Activated naive CD4-positive, alpha-beta T cell treated with anti-CD3 and anti-CD28 coated beads, Interleukin-2, amount 10 ng/mL, durations not matched to agents 7 days and 5 days (primary cell): ENCODE measurements around the gene GCN1.

ENCODE experiments used
- CTCF ChIA-PET: fragments of 350-600 bp; sonication (Branson Sonifier 250); formaldehyde crosslinking; loops from one replicate; lab custom pipeline; 2021; ENCODE audit warnings: antibody characterized with exemption; lab: Charles Lee
- DNase-seq: peaks from one replicate; pipeline ENCODE4 v3.0.0-alpha.2; 2020
- H3K27ac Mint-ChIP-seq: one replicate; pipeline ENCODE4 v1.8.0; 2021; ENCODE audit warnings: mild to moderate bottlenecking, moderate library complexity, mixed read lengths
- H3K27me3 Mint-ChIP-seq: one replicate; pipeline ENCODE4 v1.8.0; 2021; ENCODE audit warnings: mild to moderate bottlenecking, mixed read lengths
- H3K36me3 Mint-ChIP-seq: one replicate; pipeline ENCODE4 v1.8.0; 2021; ENCODE audit warnings: mixed read lengths
- H3K4me1 Mint-ChIP-seq: one replicate; pipeline ENCODE4 v1.8.0; 2021; ENCODE audit warnings: mixed read lengths
- H3K4me3 Mint-ChIP-seq: one replicate; pipeline ENCODE4 v1.8.0; 2021; ENCODE audit warnings: mild to moderate bottlenecking, moderate library complexity, mixed read lengths
- H3K9me3 Mint-ChIP-seq: one replicate; pipeline ENCODE4 v1.8.0; 2021; ENCODE audit warnings: mixed read lengths

GCN1 gene

DNA sequence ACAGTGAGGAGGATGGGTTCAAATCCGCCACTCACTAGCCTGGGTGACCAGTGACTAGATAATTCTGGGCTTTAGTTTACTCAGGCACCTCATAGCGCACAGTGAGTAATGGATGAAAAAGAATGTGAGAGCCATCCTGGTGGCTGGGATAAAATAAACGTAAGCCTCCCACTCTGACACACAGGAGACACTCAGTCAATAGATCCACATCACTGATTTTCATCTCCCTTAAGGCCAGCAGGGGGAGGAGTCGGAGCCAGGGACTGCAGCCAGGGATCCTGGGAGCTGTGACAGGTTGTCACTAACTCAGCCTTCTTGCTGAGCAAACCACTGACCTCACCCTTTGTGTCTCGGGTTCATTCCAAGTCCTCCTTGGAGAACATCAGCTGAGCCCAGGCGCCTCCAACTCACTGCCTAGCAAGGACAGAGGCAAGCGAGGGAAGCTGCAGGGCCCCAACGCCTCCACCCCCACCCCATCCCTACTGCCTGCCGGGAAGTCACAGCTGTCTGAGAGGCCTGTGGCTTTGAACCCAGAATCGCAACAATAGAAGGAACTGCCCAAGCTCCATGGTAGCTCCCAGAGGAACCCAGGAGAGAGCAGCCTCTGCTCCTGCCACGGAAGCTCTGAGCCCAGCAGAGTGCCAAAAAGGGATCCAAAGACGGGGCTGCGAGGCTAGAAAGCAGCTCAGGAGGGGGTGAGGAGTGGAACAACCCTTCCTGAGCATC is 40.3 kb upstream of the GCN1 start:
- CTCF ChIA-PET = interaction anchor here (1.0 to 7.0 kb wide), 4 partner anchors 9 to 31 kb away, joined by 3 to 73 read pairs (median 15); partner anchors contain the start of gene PXN
- no peaks in the 10 kb centered on the region for H3K27me3 Mint-ChIP-seq
- H3K9me3 Mint-ChIP-seq = no peaks in the 10 kb centered on the region

DNA sequence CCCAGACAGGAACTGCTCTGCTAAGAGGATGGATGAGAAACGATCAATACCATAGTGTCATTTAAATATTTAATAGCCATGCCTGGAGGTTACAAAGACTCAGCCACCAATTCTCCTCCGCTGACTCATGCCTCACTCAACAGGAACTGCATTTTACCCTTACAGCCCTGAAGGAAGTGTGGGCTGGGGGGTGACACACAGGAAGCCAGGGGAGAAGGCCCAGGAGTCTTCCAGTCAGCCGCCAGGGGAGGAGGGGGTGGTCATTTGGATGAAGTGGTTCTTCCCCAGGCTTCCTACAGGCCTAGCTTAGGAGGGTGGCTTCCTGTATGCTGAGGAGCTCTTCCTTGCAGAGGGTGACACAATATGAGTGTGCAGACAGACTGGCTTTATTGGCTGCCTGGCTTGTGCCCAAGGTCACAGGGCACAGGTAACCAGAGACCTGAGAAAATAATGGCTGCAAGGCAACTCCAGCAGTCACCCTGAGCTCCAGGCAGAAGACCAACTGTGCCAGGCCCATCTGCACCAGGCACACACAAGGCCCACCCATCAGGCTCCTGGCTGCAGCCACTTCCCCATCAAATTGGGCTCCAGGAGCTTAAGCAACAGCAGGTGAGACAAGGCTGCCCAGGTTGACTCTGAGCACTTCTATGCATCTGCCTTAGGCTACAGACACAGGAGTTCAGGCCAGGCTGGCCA is 36.9 kb upstream of the GCN1 start:
- CTCF ChIA-PET = interaction anchor here (1.3 to 14.9 kb wide), 6 partner anchors 9 to 61 kb away, joined by 3 to 773 read pairs (median 19); partner anchors contain the start of genes PXN, RNU4-1, RNU4-2 and RPLP0
- peak overlapping the region; percentile 62 for H3K4me3 Mint-ChIP-seq
- H3K27me3 Mint-ChIP-seq = no peaks in the 10 kb centered on the region
- peaks cover 24% of the 10 kb centered on the region for H3K36me3 Mint-ChIP-seq
- DNase-seq = peak; percentile 80
- H3K27ac Mint-ChIP-seq = peak overlapping the region; percentile 95
- peaks cover 97% of the 10 kb centered on the region for H3K4me1 Mint-ChIP-seq
- no peaks in the 10 kb centered on the region for H3K9me3 Mint-ChIP-seq

More for the DNA sequence above, 40.3 kb upstream of the GCN1 start:
- Mint-ChIP-seq H3K36me3 (peaks cover 29% of the 10 kb centered on the region), H3K27ac (peak overlapping the region; percentile 29), H3K4me1 (peaks cover 91% of the 10 kb centered on the region), H3K4me3 (no peak overlapping the region)
- no peak for DNase-seq

DNA sequence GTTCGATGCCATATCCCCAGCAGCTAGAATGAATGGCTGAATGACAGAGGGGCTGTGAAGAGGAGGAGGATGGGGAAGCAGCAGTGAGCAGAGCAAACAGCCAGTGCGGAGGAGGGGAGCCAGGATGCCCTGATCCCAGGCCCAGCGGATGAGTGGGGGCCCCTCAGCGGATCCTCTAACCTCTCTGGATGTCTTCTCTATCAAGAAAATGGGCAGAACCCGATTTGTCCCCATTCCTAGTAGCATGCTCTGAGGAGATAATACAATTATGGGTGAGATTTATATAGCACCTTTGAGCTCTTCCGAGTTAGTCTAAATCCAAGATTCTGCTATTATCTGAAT is 36.4 kb upstream of the GCN1 start:
- Mint-ChIP-seq H3K27ac (peak overlapping the region; percentile 95), H3K4me1 (peaks cover 98% of the 10 kb centered on the region), H3K9me3 (no peaks in the 10 kb centered on the region), H3K36me3 (peaks cover 29% of the 10 kb centered on the region), H3K4me3 (peak overlapping the region; percentile 62), H3K27me3 (no peaks in the 10 kb centered on the region)
- CTCF ChIA-PET = interaction anchor here (1.3 to 14.9 kb wide), 7 partner anchors 10 to 62 kb away, joined by 3 to 773 read pairs (median 7); partner anchors contain the start of genes PXN, RNU4-1, RNU4-2 and RPLP0
- DNase-seq = no peak

DNA sequence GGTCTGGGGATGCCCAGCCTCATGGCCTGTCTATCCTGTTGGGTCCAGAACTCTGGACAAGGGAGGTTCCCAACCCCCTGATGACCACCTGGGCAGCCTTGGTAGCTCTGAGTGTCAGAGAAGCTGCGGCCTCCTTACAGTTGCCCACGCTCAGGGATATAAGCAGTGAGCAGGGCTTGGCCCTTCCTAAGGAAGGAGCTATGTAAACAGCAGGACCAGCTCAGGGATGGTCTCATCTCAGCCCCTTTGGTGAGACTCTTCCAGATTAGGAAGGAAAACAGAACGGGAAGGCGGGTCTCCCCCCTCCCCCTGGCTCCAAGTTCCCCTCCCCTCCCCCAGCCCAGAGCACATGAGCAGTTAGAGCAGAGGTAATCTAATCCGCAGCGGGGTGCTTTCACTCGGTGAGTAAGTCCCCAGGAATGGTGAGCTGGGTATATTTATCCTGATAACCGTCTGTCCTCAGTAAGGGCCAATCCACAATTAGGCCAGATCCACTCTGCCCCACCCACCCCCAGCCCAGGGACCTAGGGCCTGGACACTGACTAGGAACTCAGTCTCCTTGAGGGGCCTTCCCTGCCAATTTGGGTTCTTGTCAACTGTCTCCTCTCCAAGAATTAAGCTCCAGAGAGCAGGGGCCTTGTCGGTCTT is 35.9 kb upstream of the GCN1 start:
- no peaks in the 10 kb centered on the region for H3K9me3 Mint-ChIP-seq
- H3K27ac Mint-ChIP-seq = peak overlapping the region; percentile 95
- H3K36me3 Mint-ChIP-seq = peaks cover 30% of the 10 kb centered on the region
- H3K4me1 Mint-ChIP-seq = peaks cover 98% of the 10 kb centered on the region
- peak overlapping the region; percentile 62 for H3K4me3 Mint-ChIP-seq
- CTCF ChIA-PET = interaction anchor here (1.3 to 14.9 kb wide), 7 partner anchors 10 to 72 kb away, joined by 3 to 773 read pairs (median 7); partner anchors contain the start of genes PXN, RNU4-2, RPLP0 and SIRT4
- H3K27me3 Mint-ChIP-seq = no peaks in the 10 kb centered on the region
- DNase-seq = no peak

DNA sequence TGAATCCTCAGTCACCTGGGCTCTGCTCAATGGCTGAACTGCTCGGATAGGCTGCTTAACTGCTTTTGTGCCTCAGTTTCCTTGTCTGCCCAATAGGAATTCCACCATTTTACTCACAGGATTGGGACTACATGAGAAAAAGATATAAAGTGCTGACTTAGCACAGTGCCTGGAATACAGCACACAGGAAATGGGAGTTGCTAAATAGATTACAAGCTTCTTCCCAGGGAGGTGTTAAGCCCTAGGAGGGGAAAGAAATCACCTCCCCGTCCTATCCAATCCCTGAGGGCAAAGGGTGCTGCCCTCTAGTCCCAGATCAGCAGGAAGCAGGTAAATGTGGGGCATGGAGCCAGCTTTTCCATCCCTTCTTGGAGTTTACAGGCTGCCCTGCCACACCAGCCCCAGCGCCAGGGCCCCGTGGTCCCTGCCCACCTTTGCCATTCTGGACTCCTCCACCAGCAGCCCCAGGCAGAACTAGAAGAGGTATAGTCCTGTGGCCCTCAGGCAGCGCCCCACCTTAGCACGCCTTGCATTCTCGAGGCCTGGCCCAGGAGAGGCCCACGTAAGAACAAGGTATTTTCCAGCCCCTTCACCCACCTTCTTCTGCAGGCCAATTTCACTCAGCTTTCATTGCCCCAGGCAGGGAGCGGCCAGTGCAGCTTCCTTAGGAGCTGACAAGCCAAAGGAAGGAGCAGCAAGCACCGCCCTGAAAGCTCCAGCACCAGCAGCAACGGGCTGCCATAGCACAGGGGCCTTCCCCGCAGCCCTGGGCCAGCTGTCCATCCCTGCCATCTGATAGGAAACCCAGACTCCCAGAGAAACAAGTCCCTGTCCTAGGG is 35.2 kb upstream of the GCN1 start:
- H3K27me3 Mint-ChIP-seq = no peaks in the 10 kb centered on the region
- H3K4me3 Mint-ChIP-seq = peak overlapping the region; percentile 23
- H3K27ac Mint-ChIP-seq = peak overlapping the region; percentile 80
- no peaks in the 10 kb centered on the region for H3K9me3 Mint-ChIP-seq
- peaks cover 35% of the 10 kb centered on the region for H3K36me3 Mint-ChIP-seq
- CTCF ChIA-PET = interaction anchor here (1.3 to 14.9 kb wide), 7 partner anchors 9 to 114 kb away, joined by 3 to 773 read pairs (median 12); partner anchors contain the start of genes PXN, RNU4-2 and SIRT4
- DNase-seq = no peak
- H3K4me1 Mint-ChIP-seq = peaks cover 97% of the 10 kb centered on the region

DNA sequence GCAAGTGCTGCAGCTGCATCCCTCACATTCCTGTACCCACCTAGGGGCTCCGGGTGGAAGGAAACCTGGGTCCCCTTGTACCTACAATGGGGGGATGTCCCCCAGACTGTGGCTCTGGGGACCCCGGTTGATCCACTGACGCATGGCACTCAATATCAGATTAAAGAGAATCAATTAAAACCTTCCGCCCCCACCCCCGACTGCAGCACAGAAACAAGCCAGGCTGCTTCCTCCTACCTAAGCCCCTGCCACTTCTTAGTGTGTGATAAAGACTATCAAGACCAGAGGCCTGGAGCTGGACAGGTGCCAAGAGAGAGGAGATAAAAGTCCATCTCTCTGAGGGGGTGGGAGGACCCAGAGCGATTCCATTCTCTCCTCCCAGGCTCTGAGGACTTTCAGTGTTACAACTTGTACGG is 34.6 kb upstream of the GCN1 start:
- Mint-ChIP-seq H3K27ac (peak overlapping the region; percentile 80), H3K27me3 (no peaks in the 10 kb centered on the region), H3K4me1 (peaks cover 92% of the 10 kb centered on the region), H3K4me3 (peak overlapping the region; percentile 2), H3K9me3 (no peaks in the 10 kb centered on the region), H3K36me3 (peaks cover 35% of the 10 kb centered on the region)
- CTCF ChIA-PET = interaction anchor here (1.3 to 14.9 kb wide), 12 partner anchors 11 to 113 kb away, joined by 3 to 773 read pairs (median 8); partner anchors contain the start of genes PXN, RNU4-1, RNU4-2 and RPLP0
- no peak for DNase-seq

DNA sequence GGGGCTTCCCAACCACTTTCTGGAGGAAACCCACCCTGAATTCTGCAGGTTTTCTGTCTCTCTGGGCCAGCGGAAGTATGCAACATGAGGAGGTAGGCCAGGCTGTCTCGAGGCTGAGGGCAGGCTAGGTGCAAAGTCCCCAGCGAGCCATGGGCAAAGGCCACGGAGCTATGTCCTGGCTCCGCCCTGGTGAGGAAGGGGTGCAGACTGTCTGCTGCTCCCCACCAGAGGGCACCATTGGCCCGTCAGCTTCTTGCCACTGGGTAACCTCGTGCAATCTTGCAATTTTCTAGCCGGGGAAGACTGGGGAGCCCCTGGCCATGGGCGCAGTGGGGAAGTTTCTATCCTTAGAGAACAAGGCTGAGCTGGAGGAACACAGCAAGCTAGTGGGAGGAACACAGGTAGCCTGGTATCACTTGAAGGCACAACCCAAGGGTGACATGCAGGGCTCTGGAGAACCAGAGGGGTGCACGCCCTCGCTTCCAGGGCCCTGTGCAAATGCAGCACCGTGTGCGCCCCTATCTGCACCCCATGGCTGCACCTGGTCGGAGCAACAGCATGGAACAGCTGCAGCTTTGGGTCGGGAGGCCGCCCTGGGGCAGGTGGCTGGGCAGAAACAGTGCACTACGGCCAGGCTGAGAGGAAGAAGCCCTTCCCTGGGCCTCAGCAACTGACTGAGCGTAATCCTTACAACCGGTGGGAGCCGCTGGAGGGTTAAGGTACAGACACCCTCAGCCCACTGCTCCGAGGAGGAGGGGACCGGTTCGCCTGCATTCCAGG is 34.0 kb upstream of the GCN1 start:
- Mint-ChIP-seq H3K4me1 (peaks cover 86% of the 10 kb centered on the region), H3K4me3 (peak overlapping the region; percentile 48), H3K27me3 (no peaks in the 10 kb centered on the region), H3K36me3 (peaks cover 34% of the 10 kb centered on the region), H3K27ac (peak overlapping the region; percentile 80), H3K9me3 (no peaks in the 10 kb centered on the region)
- CTCF ChIA-PET = interaction anchor here (0.7 to 14.9 kb wide), 17 partner anchors 10 to 113 kb away, joined by 3 to 773 read pairs (median 6); partner anchors contain the start of genes PXN, RNU4-1, RNU4-2 and RPLP0
- DNase-seq = peak; percentile 94

DNA sequence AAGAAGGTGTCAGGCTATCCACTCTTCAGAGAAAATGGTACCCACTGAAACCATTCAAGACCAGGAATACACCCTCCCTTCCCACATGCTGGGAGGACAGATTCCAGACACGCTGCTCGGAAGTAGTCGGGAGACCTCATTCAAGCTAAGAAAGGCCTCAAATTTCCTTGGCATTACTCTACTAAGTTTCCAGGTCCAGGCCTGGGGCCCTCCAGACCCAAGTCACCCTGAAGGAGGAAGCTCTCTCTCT is 33.5 kb upstream of the GCN1 start:
- Mint-ChIP-seq H3K9me3 (no peaks in the 10 kb centered on the region), H3K27me3 (no peaks in the 10 kb centered on the region), H3K4me1 (peaks cover 81% of the 10 kb centered on the region), H3K27ac (no peak overlapping the region), H3K4me3 (peak overlapping the region; percentile 48), H3K36me3 (peaks cover 37% of the 10 kb centered on the region)
- DNase-seq = no peak
- CTCF ChIA-PET = interaction anchor here (0.7 to 14.9 kb wide), 15 partner anchors 10 to 97 kb away, joined by 3 to 773 read pairs (median 6); partner anchors contain the start of genes PXN, RNU4-1, RNU4-2 and RPLP0

DNA sequence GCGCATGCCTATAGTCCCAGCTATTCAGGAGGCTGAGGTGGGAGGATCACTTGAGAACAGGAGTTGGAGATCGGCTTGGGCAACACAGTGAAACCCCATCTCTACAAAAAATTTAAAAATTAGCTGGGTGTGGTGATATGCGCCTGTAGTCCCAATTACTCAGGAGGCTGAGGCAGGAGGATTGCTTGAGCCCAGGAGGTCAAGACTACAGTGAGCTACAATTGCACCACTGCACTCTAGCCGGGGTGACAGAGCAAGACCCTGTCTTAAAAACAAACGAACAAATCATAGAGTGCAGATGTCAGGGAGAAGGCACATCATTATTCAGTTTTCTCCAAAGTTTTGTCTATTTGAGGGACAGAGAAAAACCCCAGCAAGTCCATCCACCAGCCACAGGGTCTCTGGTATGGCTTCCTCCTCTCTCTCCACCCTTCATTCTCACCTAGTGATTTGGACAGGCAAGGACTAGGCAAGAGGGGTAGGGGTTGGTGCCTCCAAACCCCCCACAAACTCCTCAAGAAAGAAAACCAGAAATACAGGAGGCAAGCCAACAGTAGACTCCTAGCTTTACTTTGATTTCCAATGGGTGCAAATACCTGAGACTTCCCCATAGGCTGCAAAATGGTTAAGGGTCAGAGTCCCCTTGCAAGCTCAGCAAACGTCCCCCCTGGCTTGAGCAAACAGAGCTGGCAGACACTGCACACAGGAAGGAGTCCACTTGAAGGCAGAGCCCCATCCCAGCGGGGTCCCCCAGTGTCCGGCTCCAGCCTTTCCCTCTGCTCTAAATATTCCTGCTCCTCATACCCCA is 32.9 kb upstream of the GCN1 start:
- peaks cover 40% of the 10 kb centered on the region for H3K36me3 Mint-ChIP-seq
- H3K4me1 Mint-ChIP-seq = peaks cover 76% of the 10 kb centered on the region
- no peak overlapping the region for H3K4me3 Mint-ChIP-seq
- no peaks in the 10 kb centered on the region for H3K27me3 Mint-ChIP-seq
- H3K27ac Mint-ChIP-seq = no peak overlapping the region
- H3K9me3 Mint-ChIP-seq = no peaks in the 10 kb centered on the region
- CTCF ChIA-PET = interaction anchor here (0.7 to 14.9 kb wide), 19 partner anchors 9 to 209 kb away, joined by 3 to 773 read pairs (median 5); partner anchors contain the start of genes PXN, RNU4-1, RNU4-2 and RPLP0
- DNase-seq = no peak

DNA sequence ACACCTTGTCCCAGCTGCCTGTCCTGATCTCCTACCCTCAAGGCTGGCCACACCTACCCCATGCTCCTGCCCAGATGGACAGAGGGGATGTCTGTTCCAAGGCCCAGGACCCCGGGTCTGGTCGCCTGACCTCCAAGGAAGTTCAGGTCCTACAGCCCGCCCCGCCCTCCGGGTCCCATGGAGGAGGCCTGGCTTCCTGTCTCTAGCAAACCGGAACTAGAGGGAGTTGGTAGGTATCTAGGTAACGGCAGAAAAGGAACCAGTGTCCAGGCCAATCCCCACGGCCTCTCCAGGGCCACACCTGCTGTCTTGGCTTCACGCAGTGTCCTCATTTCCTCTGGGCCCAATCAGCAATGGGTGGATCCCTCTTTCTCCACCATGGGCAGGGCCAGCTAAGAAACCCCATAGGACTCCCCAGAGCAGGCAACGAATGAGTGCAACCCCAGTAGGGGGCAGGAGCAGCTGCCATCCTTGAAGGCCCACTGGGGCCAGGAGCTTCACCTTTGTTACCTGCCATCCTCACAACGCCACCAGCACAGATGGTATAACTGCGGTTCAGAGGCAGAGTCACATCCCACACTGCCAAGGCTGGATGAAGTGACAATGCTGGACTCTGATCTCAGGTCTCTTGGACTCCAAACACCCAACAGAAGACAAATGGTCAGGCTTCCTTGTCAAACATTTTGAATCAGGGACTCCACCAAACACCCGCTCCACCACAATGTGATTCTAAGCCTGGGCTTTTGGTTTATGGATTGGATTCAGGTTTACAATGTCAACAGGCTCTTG is 31.5 kb upstream of the GCN1 start:
- Mint-ChIP-seq H3K27ac (peak overlapping the region; percentile 80), H3K4me3 (peak overlapping the region; percentile 33), H3K36me3 (peaks cover 37% of the 10 kb centered on the region), H3K27me3 (no peaks in the 10 kb centered on the region), H3K9me3 (no peaks in the 10 kb centered on the region), H3K4me1 (peaks cover 62% of the 10 kb centered on the region)
- CTCF ChIA-PET = interaction anchor here (0.6 to 14.9 kb wide), 7 partner anchors 15 to 210 kb away, joined by 3 to 773 read pairs (median 4); partner anchors contain the start of genes PXN, RNU4-2 and RPLP0
- DNase-seq = peak; percentile 56

DNA sequence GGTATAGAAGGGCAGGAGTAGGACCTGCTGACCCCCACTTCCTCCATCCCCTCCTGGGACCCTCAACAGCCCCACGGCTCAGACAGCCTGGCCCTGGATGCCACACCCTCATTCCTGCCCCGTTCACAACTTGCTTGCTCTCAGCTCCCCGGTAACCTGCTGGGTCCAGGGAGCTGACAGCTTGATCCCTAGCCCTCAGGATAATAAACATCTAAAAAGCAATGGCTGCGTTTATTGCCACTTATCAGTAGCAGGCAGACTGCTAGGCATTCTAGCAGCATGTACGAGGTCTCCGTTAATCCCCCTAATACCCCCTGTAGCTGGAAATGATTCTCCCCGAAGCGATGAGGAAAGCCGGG is 30.7 kb upstream of the GCN1 start:
- Mint-ChIP-seq H3K4me3 (no peak overlapping the region), H3K9me3 (no peaks in the 10 kb centered on the region), H3K4me1 (peaks cover 53% of the 10 kb centered on the region), H3K36me3 (peaks cover 43% of the 10 kb centered on the region), H3K27me3 (no peaks in the 10 kb centered on the region), H3K27ac (peak overlapping the region; percentile 80)
- no peak for DNase-seq
- CTCF ChIA-PET = interaction anchor here (1.1 to 14.9 kb wide), 3 partner anchors 21 to 77 kb away, joined by 3 to 773 read pairs (median 39); partner anchors contain the start of genes PXN, RPLP0 and SIRT4
